Body of pancreas (tissue), 4 donors: ENCODE measurements around the gene CYB5A. TPM values are rescaled to one million over a fixed set of nuclear protein-coding genes. Genes with fewer than 3 reads are reported as not detected.

ENCODE experiments used
- ATAC-seq: fragments of 150-250 bp; one replicate; pipeline ENCODE4 v1.9.1; 2016
- DNase-seq, 4 donors: peaks; one replicate each; pipeline ENCODE4 v3.0.0-alpha.2; 2019
- H3K27ac ChIP-seq, 4 donors: fragments of 200-600 bp; sonication (generic); 1 replicate in 3 of 4; 2 replicates in 1 of 4; pipeline versions ENCODE4 v1.5.1 to v1.6.1; 2016 to 2019; ENCODE audit warnings: mild to moderate bottlenecking in 1 of 4, mixed read lengths in 1 of 4, moderate library complexity in 1 of 4
- H3K27me3 ChIP-seq, 2 donors: fragments of 200-600 bp; sonication (generic); one replicate each; pipeline ENCODE4 v1.6.0; 2016; ENCODE audit warnings: mild to moderate bottlenecking in 1 of 2
- H3K36me3 ChIP-seq, 2 donors: fragments of 200-600 bp; sonication (generic); replicated peaks in 1 of 2; 2 replicates each; pipeline ENCODE4 v1.5.1; 2016; ENCODE audit warnings: low read depth in 2 of 2; ENCODE audit not compliant: insufficient read depth in 1 of 2
- H3K4me1 ChIP-seq: fragments of 200-600 bp; sonication (generic); one replicate; pipeline ENCODE4 v1.6.0; 2016
- H3K4me3 ChIP-seq, 2 donors: fragments of 200-600 bp; sonication (generic); 1 replicate in 1 of 2; 2 replicates in 1 of 2; pipeline ENCODE4 v1.5.1; 2016 to 2019
- H3K9me3 ChIP-seq, 3 donors: fragments of 200-600 bp; sonication (generic); 1 replicate in 2 of 3; 2 replicates in 1 of 3; pipeline ENCODE4 v1.5.1; 2016
- CTCF ChIP-seq, 7 experiments: fragments of 450-650 bp in 4 of 7; fragments of 200-600 bp in 3 of 7; sonication (generic) in 3 of 7; IDR thresholded peaks; one replicate each; pipeline ENCODE4 v1.5.1; 2016 to 2019; ENCODE audit warnings: antibody characterized with exemption in 7 of 7
- POLR2A ChIP-seq, 3 donors: fragments of 450-650 bp; IDR thresholded peaks; one replicate each; pipeline ENCODE4 v1.6.1; 2016; ENCODE audit warnings: antibody characterized with exemption in 3 of 3, mild to moderate bottlenecking in 2 of 3
- WGBS, 2 donors: methylation state at CpG; one replicate each; pipeline ENCODE4 v1.1.5; 2017; 5-methylcytosine and 5-hydroxymethylcytosine counted together
- intact Hi-C: fragments of 100-400 bp; cut with DNase I; formaldehyde crosslinking; loops from one replicate; pipeline ENCODE4 v1.15.1; 2023
- small RNA-seq: library from RNA; depleted of rRNA; stranded (forward); fragments of <200 nt; gene quantifications from one replicate; pipeline ENCODE3, GENCODE V24; 2016
- total RNA-seq, 2 donors: library from RNA; depleted of rRNA; stranded (reverse); fragments of >200 nt; gene quantifications; one replicate each; pipeline ENCODE4 v1.1.0, GENCODE V29; 2016

The CYB5A gene
- total RNA-seq, 2 donors from 2014 or later = 209 to 264 TPM

DNA sequence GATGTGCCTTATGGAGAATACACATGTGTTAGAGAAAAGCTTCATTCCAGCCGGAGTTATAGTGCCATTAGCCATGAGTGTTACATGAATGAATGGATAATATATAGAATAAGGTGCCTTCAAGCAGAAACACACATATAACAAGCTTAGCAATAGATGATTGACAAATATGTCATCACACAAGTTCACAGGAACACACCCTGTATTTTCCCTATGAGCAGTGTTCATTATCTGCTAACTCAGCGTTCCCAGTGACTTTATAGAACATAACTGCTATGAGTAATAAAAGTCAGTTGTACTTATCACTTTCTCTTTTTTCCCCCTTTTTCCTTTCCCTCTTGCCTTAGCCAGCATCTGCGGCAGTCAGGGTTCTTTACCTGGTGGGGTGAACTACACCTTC lies 78.3 kb downstream of the CYB5A start:
- WGBS, 2 donors = 87 to 94% methylated on average over 3 of the region's 3 CpGs

DNA sequence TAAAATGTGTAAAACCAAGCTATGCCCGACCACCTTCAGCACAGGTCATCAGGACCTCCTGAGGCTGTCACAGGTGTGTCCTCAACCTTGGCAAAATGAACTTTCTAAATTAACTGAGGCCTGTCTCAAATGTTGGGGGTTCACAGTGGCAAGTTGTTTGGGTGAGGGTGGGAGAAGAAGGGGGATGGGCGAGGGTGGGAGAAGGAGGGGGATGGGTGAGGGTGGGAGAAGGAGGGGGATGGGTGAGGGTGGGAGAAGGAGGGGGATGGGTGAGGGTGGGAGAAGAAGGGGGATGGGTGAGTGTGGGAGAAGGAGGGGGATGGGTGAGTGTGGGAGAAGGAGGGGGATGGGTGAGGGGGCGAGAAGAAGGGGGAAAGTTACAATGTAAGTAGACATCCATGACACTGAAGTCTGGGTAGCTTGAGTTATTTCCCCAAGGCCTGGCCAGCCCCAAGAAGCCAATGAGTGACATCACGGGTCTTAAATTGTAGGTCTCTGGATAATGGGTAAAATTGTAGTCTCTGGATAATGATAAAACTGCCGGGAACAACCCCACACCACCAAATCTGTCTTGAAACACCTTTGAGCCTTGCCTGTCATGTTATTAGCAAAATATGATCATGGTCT lies 87.1 kb downstream of the CYB5A start:
- Histone ChIP-seq H3K36me3 (no peaks in the 10 kb centered on the region), H3K9me3 (no peaks in the 10 kb centered on the region), H3K4me1 (peaks cover 24% of the 10 kb centered on the region), H3K27me3 (no peaks in the 10 kb centered on the region), H3K27ac (no peak overlapping the region), H3K4me3 (no peak overlapping the region)
- ATAC-seq (peak; percentile 24), DNase-seq (no peak)
- intact Hi-C loops = no loop called here
- TF ChIP-seq CTCF (IDR thresholded peaks at IDR 0.05) = no peak
- WGBS, 2 donors = 57 to 75% methylated on average over 5 of the region's 5 CpGs

More for the DNA sequence above, 78.3 kb downstream of the CYB5A start:
- ATAC-seq = no peak
- Histone ChIP-seq H3K36me3 (no peaks in the 10 kb centered on the region), H3K27me3 (no peaks in the 10 kb centered on the region), H3K27ac (no peak overlapping the region), H3K4me3 (no peak overlapping the region), H3K4me1 (peaks cover 22% of the 10 kb centered on the region), H3K9me3 (no peaks in the 10 kb centered on the region)
- intact Hi-C loops = no loop called here
- no peak for DNase-seq
- TF ChIP-seq POLR2A (IDR thresholded peaks at IDR 0.05) = no peak
- no peak for TF ChIP-seq CTCF (IDR thresholded peaks at IDR 0.05)

DNA sequence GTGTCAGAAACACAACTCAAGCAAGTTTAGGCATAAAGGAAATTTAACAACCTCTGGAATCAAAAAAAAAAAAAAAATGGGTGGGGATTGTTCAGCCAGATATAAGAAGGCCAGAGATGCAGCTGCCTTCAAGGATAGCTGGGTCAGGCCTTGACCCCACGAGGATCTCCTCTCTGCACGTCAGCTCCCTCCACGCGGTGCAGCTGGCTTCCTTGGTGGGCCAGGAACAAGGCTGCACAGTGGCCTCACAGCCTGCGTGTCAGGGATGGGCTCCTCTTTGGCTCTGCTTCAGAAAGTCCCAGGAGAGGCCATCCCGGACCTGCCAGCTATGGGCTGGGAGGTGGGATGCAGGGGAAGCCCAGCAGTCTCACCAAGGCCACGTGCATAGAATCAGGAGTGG lies 88.0 kb downstream of the CYB5A start:
- intact Hi-C loops = no loop called here
- TF ChIP-seq POLR2A (IDR thresholded peaks at IDR 0.05) (no peak), CTCF (IDR thresholded peaks at IDR 0.05) (no peak)
- H3K27ac ChIP-seq = no peak overlapping the region
- peaks cover 24% of the 10 kb centered on the region for H3K4me1 ChIP-seq
- no peaks in the 10 kb centered on the region for H3K36me3 ChIP-seq
- WGBS, 2 donors = 52 to 62% methylated on average over 6 to 7 of the region's 7 CpGs
- no peak for ATAC-seq
- no peak for DNase-seq
- no peak overlapping the region for H3K4me3 ChIP-seq
- no peaks in the 10 kb centered on the region for H3K9me3 ChIP-seq
- H3K27me3 ChIP-seq = no peaks in the 10 kb centered on the region

Small RNA genes within 50 kb of the gene (small RNA-seq; reads per million reads assigned to genes)
- not detected for gene RN7SL551P

Other genes with a start within 250 kb of the CYB5A start
- 1 to 10 TPM; 1.0 to 3.3 TPM for gene FBXO15, start 144.1 kb downstream of the CYB5A start, total RNA-seq
- gene TIMM21, start 143.4 kb downstream of the CYB5A start, total RNA-seq = 10 to 100 TPM in 1 of 2 donors, 1 to 10 TPM in 1; 3.9 to 23.1 TPM
- not detected for gene C18orf63, start 23.9 kb upstream of the CYB5A start, total RNA-seq
- not detected for gene DIPK1C, start 165.3 kb upstream of the CYB5A start, total RNA-seq
- gene CNDP2, start 204.4 kb upstream of the CYB5A start, total RNA-seq = 100 to 1,000 TPM in 1 of 2 donors, 10 to 100 TPM in 1; 83.0 to 145 TPM
- under 1 TPM in 1 of 2 donors, not detected in 1; under 0.01 TPM for gene CNDP1, start 242.5 kb upstream of the CYB5A start, total RNA-seq